ENCODE results near the gene USP20.

USP20 gene

GRCh38 chr9:129834489-129835127 lies 650 bp upstream of the USP20 start:
- H3K27me3 Mint-ChIP-seq: no peaks in the 10 kb centered on the region
- H3K27ac Mint-ChIP-seq: peak overlapping the region; percentile 93
- H3K4me3 Mint-ChIP-seq: peak overlapping the region; percentile 88
- intact Hi-C loops (cut with micrococcal nuclease): loop anchor here (1.0 kb wide), 1 partner anchor 10 kb away; the partner anchor contains the start of gene TOR1A
- H3K9me3 Mint-ChIP-seq: no peaks in the 10 kb centered on the region
- H3K4me1 Mint-ChIP-seq (ENCODE audit: low read depth): peaks cover 53% of the 10 kb centered on the region
- peaks cover 60% of the 10 kb centered on the region for H3K36me3 Mint-ChIP-seq (ENCODE audit: low read depth)

GRCh38 chr9:129835860-129836223 lies 584 bp downstream of the USP20 start:
- H3K36me3 Mint-ChIP-seq (ENCODE audit: low read depth): peaks cover 48% of the 10 kb centered on the region
- no peaks in the 10 kb centered on the region for H3K9me3 Mint-ChIP-seq
- intact Hi-C loops (cut with micrococcal nuclease): loop anchor here (1.0 kb wide), 1 partner anchor 12 kb away; the partner anchor contains the start of gene TOR1A
- peaks cover 55% of the 10 kb centered on the region for H3K4me1 Mint-ChIP-seq (ENCODE audit: low read depth)
- peak overlapping the region; percentile 88 for H3K4me3 Mint-ChIP-seq
- H3K27ac Mint-ChIP-seq: peak overlapping the region; percentile 93
- no peaks in the 10 kb centered on the region for H3K27me3 Mint-ChIP-seq

GRCh38 chr9:129836311-129837007 lies 1.2 kb downstream of the USP20 start:
- H3K9me3 Mint-ChIP-seq: no peaks in the 10 kb centered on the region
- peaks cover 55% of the 10 kb centered on the region for H3K4me1 Mint-ChIP-seq (ENCODE audit: low read depth)
- H3K27ac Mint-ChIP-seq: peak overlapping the region; percentile 93
- peaks cover 42% of the 10 kb centered on the region for H3K36me3 Mint-ChIP-seq (ENCODE audit: low read depth)
- peak overlapping the region; percentile 88 for H3K4me3 Mint-ChIP-seq
- H3K27me3 Mint-ChIP-seq: no peaks in the 10 kb centered on the region
- intact Hi-C loops (cut with micrococcal nuclease): no loop called here

GRCh38 chr9:129838707-129839259 lies 3.5 kb downstream of the USP20 start:
- Mint-ChIP-seq H3K4me1 (ENCODE audit: low read depth) (peaks cover 48% of the 10 kb centered on the region), H3K9me3 (no peaks in the 10 kb centered on the region), H3K27ac (peak overlapping the region; percentile 80), H3K4me3 (peak overlapping the region; percentile 47), H3K36me3 (ENCODE audit: low read depth) (peaks cover 20% of the 10 kb centered on the region), H3K27me3 (no peaks in the 10 kb centered on the region)
- intact Hi-C loops (cut with micrococcal nuclease): no loop called here

GRCh38 chr9:129839324-129840023 lies 4.2 kb downstream of the USP20 start:
- intact Hi-C loops (cut with micrococcal nuclease): no loop called here
- Mint-ChIP-seq H3K27me3 (no peaks in the 10 kb centered on the region), H3K4me1 (ENCODE audit: low read depth) (peaks cover 41% of the 10 kb centered on the region), H3K27ac (peak overlapping the region; percentile 80), H3K4me3 (peak overlapping the region; percentile 47), H3K36me3 (ENCODE audit: low read depth) (peaks cover 20% of the 10 kb centered on the region), H3K9me3 (no peaks in the 10 kb centered on the region)

- Mint-ChIP-seq H3K4me3 (no peak overlapping the region), H3K4me1 (ENCODE audit: low read depth) (peaks cover 39% of the 10 kb centered on the region), H3K27me3 (no peaks in the 10 kb centered on the region), H3K9me3 (no peaks in the 10 kb centered on the region), H3K36me3 (ENCODE audit: low read depth) (peaks cover 16% of the 10 kb centered on the region), H3K27ac (no peak overlapping the region)
- intact Hi-C loops (cut with micrococcal nuclease): no loop called here
Measured at GRCh38 chr9:129840034-129840433, 4.8 kb downstream of the USP20 start.

- no peaks in the 10 kb centered on the region for H3K27me3 Mint-ChIP-seq
- intact Hi-C loops (cut with micrococcal nuclease): no loop called here
- H3K9me3 Mint-ChIP-seq: no peaks in the 10 kb centered on the region
- H3K4me3 Mint-ChIP-seq: no peak overlapping the region
- H3K4me1 Mint-ChIP-seq (ENCODE audit: low read depth): peaks cover 34% of the 10 kb centered on the region
- no peak overlapping the region for H3K27ac Mint-ChIP-seq
- peaks cover 6% of the 10 kb centered on the region for H3K36me3 Mint-ChIP-seq (ENCODE audit: low read depth)
Measured at GRCh38 chr9:129841071-129841470, 5.8 kb downstream of the USP20 start.

GRCh38 chr9:129845373-129845772 lies 10.1 kb downstream of the USP20 start:
- Mint-ChIP-seq H3K27ac (no peak overlapping the region), H3K4me3 (no peak overlapping the region), H3K27me3 (no peaks in the 10 kb centered on the region), H3K4me1 (ENCODE audit: low read depth) (peaks cover 8% of the 10 kb centered on the region), H3K9me3 (no peaks in the 10 kb centered on the region), H3K36me3 (ENCODE audit: low read depth) (peaks cover 9% of the 10 kb centered on the region)
- intact Hi-C loops (cut with micrococcal nuclease): no loop called here

- Mint-ChIP-seq H3K4me1 (ENCODE audit: low read depth) (peaks cover 8% of the 10 kb centered on the region), H3K36me3 (ENCODE audit: low read depth) (peaks cover 44% of the 10 kb centered on the region), H3K4me3 (no peak overlapping the region), H3K9me3 (no peaks in the 10 kb centered on the region), H3K27ac (no peak overlapping the region), H3K27me3 (no peaks in the 10 kb centered on the region)
- intact Hi-C loops (cut with micrococcal nuclease): no loop called here
Measured at GRCh38 chr9:129848712-129849441, 13.6 kb downstream of the USP20 start.

- Mint-ChIP-seq H3K4me1 (ENCODE audit: low read depth) (peaks cover 8% of the 10 kb centered on the region), H3K27ac (no peak overlapping the region), H3K9me3 (no peaks in the 10 kb centered on the region), H3K27me3 (no peaks in the 10 kb centered on the region), H3K4me3 (no peak overlapping the region), H3K36me3 (ENCODE audit: low read depth) (peaks cover 54% of the 10 kb centered on the region)
- intact Hi-C loops (cut with micrococcal nuclease): no loop called here
Measured at GRCh38 chr9:129849901-129850300, 14.6 kb downstream of the USP20 start.

GRCh38 chr9:129850821-129851550 lies 15.7 kb downstream of the USP20 start:
- peaks cover 8% of the 10 kb centered on the region for H3K4me1 Mint-ChIP-seq (ENCODE audit: low read depth)
- no peaks in the 10 kb centered on the region for H3K27me3 Mint-ChIP-seq
- intact Hi-C loops (cut with micrococcal nuclease): no loop called here
- H3K36me3 Mint-ChIP-seq (ENCODE audit: low read depth): peaks cover 65% of the 10 kb centered on the region
- no peak overlapping the region for H3K27ac Mint-ChIP-seq
- no peak overlapping the region for H3K4me3 Mint-ChIP-seq
- H3K9me3 Mint-ChIP-seq: no peaks in the 10 kb centered on the region

- no peaks in the 10 kb centered on the region for H3K9me3 Mint-ChIP-seq
- H3K4me3 Mint-ChIP-seq: no peak overlapping the region
- H3K4me1 Mint-ChIP-seq (ENCODE audit: low read depth): peaks cover 4% of the 10 kb centered on the region
- no peaks in the 10 kb centered on the region for H3K27me3 Mint-ChIP-seq
- H3K27ac Mint-ChIP-seq: no peak overlapping the region
- intact Hi-C loops (cut with micrococcal nuclease): no loop called here
- peaks cover 74% of the 10 kb centered on the region for H3K36me3 Mint-ChIP-seq (ENCODE audit: low read depth)
Measured at GRCh38 chr9:129851821-129852220, 16.6 kb downstream of the USP20 start.

GRCh38 chr9:129852579-129852978 lies 17.3 kb downstream of the USP20 start:
- no peak overlapping the region for H3K4me3 Mint-ChIP-seq
- peaks cover 81% of the 10 kb centered on the region for H3K36me3 Mint-ChIP-seq (ENCODE audit: low read depth)
- no peaks in the 10 kb centered on the region for H3K4me1 Mint-ChIP-seq (ENCODE audit: low read depth)
- no peaks in the 10 kb centered on the region for H3K9me3 Mint-ChIP-seq
- intact Hi-C loops (cut with micrococcal nuclease): no loop called here
- H3K27ac Mint-ChIP-seq: no peak overlapping the region
- H3K27me3 Mint-ChIP-seq: no peaks in the 10 kb centered on the region

All from dendritic cell treated with granulocyte-macrophage colony-stimulating factor and Interleukin-4, amounts not matched to agents 40 ng/mL and 50 ng/mL, for 4 days (primary cell).